ENCODE data around the gene CA10. TPM values are rescaled to one million over a fixed set of nuclear protein-coding genes. Genes with fewer than 3 reads are reported as not detected.

The CA10 gene
- total RNA-seq, 3 donors from 2014 or later, result 0.46 to 1.2 (median 0.64) TPM

DNA sequence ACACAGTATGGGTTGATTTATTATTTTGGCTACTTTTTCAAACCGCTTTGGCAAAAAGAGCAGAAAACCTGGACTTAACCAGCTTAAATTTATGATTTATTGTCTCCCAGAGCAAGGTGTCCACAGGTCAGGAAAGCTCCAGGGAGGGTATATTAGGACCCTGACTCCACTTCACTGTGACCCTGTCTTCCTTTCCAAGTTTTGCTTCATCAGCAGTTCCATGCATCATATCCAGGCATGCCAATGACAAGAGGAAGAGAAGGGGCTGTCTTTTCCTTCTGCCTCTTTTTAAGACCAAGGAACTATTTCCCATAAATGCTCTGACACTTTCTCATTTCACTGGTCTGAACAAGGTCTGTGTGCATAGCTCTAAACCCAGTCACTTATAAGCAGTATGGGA is 316.8 kb downstream of the CA10 start:
- no peaks in the 10 kb centered on the region for H3K4me1 ChIP-seq (ENCODE audit: low read depth)
- ATAC-seq (no peak), DNase-seq (no peak)
- TF ChIP-seq, protein P1, sequence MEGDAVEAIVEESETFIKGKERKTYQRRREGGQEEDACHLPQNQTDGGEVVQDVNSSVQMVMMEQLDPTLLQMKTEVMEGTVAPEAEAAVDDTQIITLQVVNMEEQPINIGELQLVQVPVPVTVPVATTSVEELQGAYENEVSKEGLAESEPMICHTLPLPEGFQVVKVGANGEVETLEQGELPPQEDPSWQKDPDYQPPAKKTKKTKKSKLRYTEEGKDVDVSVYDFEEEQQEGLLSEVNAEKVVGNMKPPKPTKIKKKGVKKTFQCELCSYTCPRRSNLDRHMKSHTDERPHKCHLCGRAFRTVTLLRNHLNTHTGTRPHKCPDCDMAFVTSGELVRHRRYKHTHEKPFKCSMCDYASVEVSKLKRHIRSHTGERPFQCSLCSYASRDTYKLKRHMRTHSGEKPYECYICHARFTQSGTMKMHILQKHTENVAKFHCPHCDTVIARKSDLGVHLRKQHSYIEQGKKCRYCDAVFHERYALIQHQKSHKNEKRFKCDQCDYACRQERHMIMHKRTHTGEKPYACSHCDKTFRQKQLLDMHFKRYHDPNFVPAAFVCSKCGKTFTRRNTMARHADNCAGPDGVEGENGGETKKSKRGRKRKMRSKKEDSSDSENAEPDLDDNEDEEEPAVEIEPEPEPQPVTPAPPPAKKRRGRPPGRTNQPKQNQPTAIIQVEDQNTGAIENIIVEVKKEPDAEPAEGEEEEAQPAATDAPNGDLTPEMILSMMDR (IDR thresholded peaks at IDR 0.05), result no peak
- H3K4me3 ChIP-seq, result no peak overlapping the region
- intact Hi-C loops (cut with DNase I, micrococcal nuclease), result no loop called here
- H3K36me3 ChIP-seq (ENCODE audit: low read depth), result no peaks in the 10 kb centered on the region
- H3K9me3 ChIP-seq, result no peaks in the 10 kb centered on the region

DNA sequence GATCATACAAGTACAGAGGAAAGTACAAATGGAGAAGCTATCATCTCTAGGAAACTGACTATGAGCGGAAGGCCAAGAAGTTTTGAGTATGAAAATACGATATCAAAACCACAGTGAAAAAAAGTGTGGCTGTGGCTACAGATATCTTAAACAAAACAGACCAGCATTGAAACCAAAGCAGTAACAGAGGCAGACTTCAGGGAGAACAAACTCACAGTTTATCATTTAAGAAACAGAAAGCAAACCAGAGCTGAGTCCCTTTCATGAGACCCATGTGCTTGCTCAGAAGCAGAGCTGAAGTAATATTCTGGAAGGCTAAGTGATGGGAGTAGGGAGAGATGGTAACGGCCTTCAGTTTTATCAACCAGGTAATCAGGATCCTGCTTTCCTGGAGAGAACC is 317.8 kb downstream of the CA10 start:
- intact Hi-C loops (cut with DNase I, micrococcal nuclease), result no loop called here
- H3K36me3 ChIP-seq (ENCODE audit: low read depth), result no peaks in the 10 kb centered on the region
- H3K4me1 ChIP-seq (ENCODE audit: low read depth), result no peaks in the 10 kb centered on the region
- H3K9me3 ChIP-seq, result no peaks in the 10 kb centered on the region
- ATAC-seq, result no peak
- no peak overlapping the region for H3K4me3 ChIP-seq
- TF ChIP-seq, protein P1 (IDR thresholded peaks at IDR 0.05), result no peak
- DNase-seq, result no peak

DNA sequence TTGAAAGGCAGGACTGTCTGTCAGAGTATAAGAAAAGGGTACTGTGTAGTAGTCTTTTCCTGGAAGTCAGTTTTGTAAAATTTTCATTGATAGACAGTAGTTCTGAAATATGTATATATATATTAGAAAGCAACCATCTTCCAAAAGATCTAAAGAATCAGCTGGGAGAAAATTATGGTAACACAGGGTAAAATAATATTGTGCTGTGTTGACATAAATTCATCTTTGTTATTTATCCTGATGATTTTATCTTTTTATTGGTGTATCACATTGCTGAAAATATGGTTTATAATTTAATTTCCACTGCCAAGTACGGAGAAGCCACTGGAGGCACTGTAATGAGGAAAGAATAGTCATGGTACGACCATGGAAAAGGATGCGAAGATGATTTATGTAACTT is 324.9 kb downstream of the CA10 start:
- TF ChIP-seq, protein P1 (IDR thresholded peaks at IDR 0.05), result no peak
- ATAC-seq (no peak), DNase-seq (no peak)
- no peaks in the 10 kb centered on the region for H3K9me3 ChIP-seq
- H3K4me3 ChIP-seq, result no peak overlapping the region
- H3K36me3 ChIP-seq (ENCODE audit: low read depth), result no peaks in the 10 kb centered on the region
- intact Hi-C loops (cut with DNase I, micrococcal nuclease), result no loop called here
- H3K4me1 ChIP-seq (ENCODE audit: low read depth), result no peaks in the 10 kb centered on the region

DNA sequence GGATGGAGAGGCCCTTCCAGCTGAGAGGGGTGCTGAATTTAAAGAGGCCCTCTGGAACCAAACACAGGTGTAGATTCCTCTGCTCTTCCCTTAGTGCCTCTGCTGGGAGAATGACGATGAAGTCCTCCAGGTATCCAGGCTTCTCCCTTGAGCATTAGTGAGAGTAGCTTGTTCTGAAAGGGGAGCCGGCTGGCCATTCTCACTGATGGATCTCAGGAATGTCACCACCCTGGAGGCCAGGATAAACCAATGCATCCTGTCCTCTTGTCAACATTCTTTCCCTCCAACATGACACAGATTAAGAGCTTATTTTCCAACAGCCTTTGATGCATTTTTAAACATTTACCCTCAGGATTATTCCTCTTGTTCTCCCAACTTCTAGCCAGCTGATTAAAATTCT is 325.5 kb downstream of the CA10 start:
- TF ChIP-seq, protein P1 (IDR thresholded peaks at IDR 0.05), result no peak
- Histone ChIP-seq H3K4me3 (no peak overlapping the region), H3K36me3 (ENCODE audit: low read depth) (no peaks in the 10 kb centered on the region), H3K4me1 (ENCODE audit: low read depth) (no peaks in the 10 kb centered on the region), H3K9me3 (no peaks in the 10 kb centered on the region)
- DNase-seq, result no peak
- no peak for ATAC-seq
- intact Hi-C loops (cut with DNase I, micrococcal nuclease), result no loop called here

DNA sequence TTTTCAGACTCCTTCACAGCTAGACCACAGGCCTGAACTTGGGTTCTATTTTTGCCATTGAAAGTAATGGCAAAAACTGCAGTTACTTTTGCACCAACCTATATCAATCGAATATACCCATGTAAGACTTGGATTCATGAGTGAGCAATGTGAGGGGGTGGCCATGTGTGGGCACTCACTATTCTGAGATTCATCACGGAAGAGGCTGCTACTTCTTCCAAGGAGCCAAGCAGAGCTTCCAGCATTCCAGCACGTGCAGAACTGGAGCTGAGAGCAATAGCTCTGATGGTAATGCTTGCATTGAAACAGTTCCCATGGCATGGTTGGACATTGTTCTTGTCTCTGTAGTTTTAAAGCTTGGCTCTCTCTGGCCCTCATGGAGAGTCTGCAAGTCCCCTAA is 327.6 kb downstream of the CA10 start:
- H3K9me3 ChIP-seq, result no peaks in the 10 kb centered on the region
- H3K36me3 ChIP-seq (ENCODE audit: low read depth), result no peaks in the 10 kb centered on the region
- no peak for ATAC-seq
- TF ChIP-seq, protein P1 (IDR thresholded peaks at IDR 0.05), result no peak
- no peak overlapping the region for H3K4me3 ChIP-seq
- no peaks in the 10 kb centered on the region for H3K4me1 ChIP-seq (ENCODE audit: low read depth)
- intact Hi-C loops (cut with DNase I, micrococcal nuclease), result no loop called here
- no peak for DNase-seq

DNA sequence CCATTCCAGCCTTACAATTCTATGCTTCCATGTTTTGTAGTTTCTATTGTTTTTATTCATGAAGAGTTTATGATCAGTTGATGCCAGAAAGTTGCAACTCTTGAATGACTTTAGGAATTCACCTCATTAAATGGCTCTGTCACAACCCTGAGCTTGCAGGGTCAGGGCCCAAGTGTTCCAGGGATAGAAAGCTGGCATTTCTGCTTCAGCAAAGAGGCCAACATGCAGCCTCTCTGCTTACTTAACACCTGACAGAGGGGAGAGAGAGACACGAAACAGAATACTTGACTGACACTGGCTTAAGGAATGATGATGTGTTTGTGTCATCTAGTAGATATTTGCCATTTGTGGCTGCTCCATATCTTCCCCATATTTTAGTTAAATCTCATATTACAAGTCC is 328.1 kb downstream of the CA10 start:
- intact Hi-C loops (cut with DNase I, micrococcal nuclease), result no loop called here
- TF ChIP-seq, protein P1 (IDR thresholded peaks at IDR 0.05), result no peak
- Histone ChIP-seq H3K9me3 (no peaks in the 10 kb centered on the region), H3K4me1 (ENCODE audit: low read depth) (no peaks in the 10 kb centered on the region), H3K36me3 (ENCODE audit: low read depth) (no peaks in the 10 kb centered on the region), H3K4me3 (no peak overlapping the region)
- DNase-seq, result no peak
- ATAC-seq, result no peak
